ENCODE data around the gene MRE11.

Gene MRE11

GRCh38 chr11:94504689-94505293 is 11.1 kb upstream of the MRE11 start:
- no peak for DNase-seq

GRCh38 chr11:94501522-94501921 is 7.9 kb upstream of the MRE11 start:
- DNase-seq: no peak

- no peak for DNase-seq
These were observed 6.5 kb upstream of the MRE11 start for GRCh38 chr11:94500181-94500580.

- DNase-seq: no peak
These were observed 559 bp upstream of the MRE11 start for GRCh38 chr11:94494126-94494680.

- DNase-seq: no peak
These were observed 7.6 kb downstream of the MRE11 start for GRCh38 chr11:94486068-94486467.

- no peak for DNase-seq
These were observed 12.3 kb downstream of the MRE11 start for GRCh38 chr11:94481342-94481741.

- no peak for DNase-seq
These were observed 16.0 kb downstream of the MRE11 start for GRCh38 chr11:94477624-94478023.

GRCh38 chr11:94472916-94473799 is 20.5 kb downstream of the MRE11 start:
- DNase-seq: no peak

- DNase-seq: no peak
These were observed 24.2 kb downstream of the MRE11 start for GRCh38 chr11:94469416-94469815.

- no peak for DNase-seq
These were observed 34.1 kb downstream of the MRE11 start for GRCh38 chr11:94459576-94459975.

- no peak for DNase-seq
These were observed 36.3 kb downstream of the MRE11 start for GRCh38 chr11:94457118-94458029.

- no peak for DNase-seq
These were observed 37.8 kb downstream of the MRE11 start for GRCh38 chr11:94455861-94456260.

GRCh38 chr11:94454301-94454700 is 39.3 kb downstream of the MRE11 start:
- DNase-seq: no peak

GRCh38 chr11:94452988-94453387 is 40.7 kb downstream of the MRE11 start:
- DNase-seq: no peak

- no peak for DNase-seq
These were observed 43.6 kb downstream of the MRE11 start for GRCh38 chr11:94450048-94450447.

GRCh38 chr11:94449437-94449836 is 44.2 kb downstream of the MRE11 start:
- DNase-seq: no peak

- DNase-seq: no peak
These were observed 44.6 kb downstream of the MRE11 start for GRCh38 chr11:94449029-94449428.

GRCh38 chr11:94447149-94447548 is 46.5 kb downstream of the MRE11 start:
- no peak for DNase-seq

GRCh38 chr11:94445641-94446040 is 48.0 kb downstream of the MRE11 start:
- no peak for DNase-seq

- DNase-seq: no peak
These were observed 60.6 kb downstream of the MRE11 start for GRCh38 chr11:94433049-94433448.

- no peak for DNase-seq
These were observed 69.0 kb downstream of the MRE11 start for GRCh38 chr11:94424662-94425061.

GRCh38 chr11:94424011-94424410 is 69.6 kb downstream of the MRE11 start:
- no peak for DNase-seq

- no peak for DNase-seq
These were observed 70.1 kb downstream of the MRE11 start for GRCh38 chr11:94423507-94423906.
